GM18909 (cell line): ENCODE results near the gene ZNF548.
"Not testable (repeated sequence)": the region's sequence is repeated elsewhere in the genome, so short reads cannot be mapped to it uniquely, and the experiment has no call there.

Experiments used
- ATAC-seq: cut with Tn5 transposase; IDR thresholded peaks from one replicate; pipeline ENCODE4 v1.9.1; 2021; ENCODE audit warnings: mild to moderate bottlenecking; ENCODE audit not compliant: unreplicated experiment, poor library complexity

The ZNF548 gene

DNA sequence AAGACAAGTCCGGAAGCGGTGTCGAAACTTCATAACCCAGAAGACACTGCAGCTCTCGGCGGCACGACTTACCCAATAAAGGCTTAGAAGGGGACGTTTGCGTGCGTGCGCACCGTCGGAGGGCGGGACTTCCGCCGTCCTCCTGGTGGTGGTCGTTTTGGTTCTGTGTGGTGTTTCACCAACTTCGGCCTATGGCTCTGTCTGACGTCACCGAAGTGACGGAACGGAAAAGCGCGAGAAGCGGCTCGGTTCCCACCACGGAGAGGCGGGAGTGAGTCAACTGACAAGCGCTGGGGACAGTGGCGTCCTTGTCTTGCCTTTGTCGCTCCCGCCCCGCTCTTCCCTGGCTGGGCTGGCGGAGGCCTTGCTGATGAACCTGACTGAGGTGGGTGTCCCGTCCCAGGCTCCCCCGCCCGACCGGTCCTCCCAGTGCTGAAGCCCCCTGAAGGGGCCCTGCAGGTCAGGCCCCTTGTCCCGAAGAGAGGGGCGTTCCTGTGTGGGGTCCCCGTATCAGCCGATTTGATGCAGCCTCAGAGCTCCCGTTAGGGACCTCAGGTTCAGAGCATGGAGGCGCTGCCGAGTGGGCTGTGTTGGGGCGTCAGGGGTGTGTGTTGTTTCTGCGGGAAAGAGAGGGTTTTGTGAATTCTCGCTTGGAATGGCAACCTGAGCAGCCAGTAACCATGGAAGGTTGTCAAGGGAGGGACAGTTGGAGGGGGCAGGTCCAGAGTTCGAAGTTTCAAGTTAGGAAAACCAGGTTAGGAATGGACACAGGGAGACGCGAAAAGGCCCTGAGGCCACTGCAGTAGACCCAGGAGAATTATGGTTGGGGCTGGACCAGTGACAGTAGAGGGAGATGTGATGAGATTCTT, at the start of gene ZNF548:
Gene ZNF548 (plus strand): TSS at position 125 of the 869 bp plus-strand sequence. CDS start 246 bp downstream, at position 371.
- ATAC-seq, result peak; percentile 98

DNA sequence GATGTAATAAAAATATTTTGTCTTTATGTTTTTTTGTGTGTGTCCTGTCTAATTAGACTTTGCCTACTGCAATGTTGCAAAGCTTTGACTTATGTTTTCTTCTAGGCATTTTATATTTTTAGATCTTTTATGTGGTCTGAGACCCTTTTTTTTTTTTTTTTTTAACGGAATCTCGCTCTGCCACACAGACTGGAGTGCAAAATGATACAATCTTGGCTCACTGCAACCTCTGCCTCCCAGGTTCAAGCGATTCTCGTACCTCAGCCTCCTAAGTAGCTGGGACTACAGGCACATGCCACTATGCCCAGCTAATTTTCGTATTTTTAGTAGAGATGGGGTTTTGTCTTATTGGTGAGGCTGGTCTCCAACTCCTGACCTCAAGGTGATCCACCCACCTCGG, 47.1 kb upstream of the ZNF548 start:
- no peak for ATAC-seq

DNA sequence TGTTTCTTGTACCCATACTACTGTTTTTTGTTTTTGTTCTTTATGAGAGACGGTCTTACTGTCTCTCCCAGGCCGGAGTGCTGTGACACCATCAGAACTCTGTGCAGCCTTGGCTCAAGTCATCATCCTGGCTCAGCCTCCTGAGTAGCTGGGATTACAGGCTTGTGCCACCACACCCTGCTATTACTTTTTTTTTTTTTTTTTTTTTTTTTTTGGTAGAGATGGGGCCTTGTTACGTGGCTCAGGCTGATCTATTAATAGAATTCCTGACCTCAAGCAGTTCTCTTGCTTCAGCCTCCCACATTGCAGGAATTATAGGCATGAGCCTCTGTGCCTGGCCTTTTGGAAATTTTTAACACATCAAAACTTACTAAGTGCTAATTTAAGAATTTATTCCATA, 41.5 kb upstream of the ZNF548 start:
- no peak for ATAC-seq

DNA sequence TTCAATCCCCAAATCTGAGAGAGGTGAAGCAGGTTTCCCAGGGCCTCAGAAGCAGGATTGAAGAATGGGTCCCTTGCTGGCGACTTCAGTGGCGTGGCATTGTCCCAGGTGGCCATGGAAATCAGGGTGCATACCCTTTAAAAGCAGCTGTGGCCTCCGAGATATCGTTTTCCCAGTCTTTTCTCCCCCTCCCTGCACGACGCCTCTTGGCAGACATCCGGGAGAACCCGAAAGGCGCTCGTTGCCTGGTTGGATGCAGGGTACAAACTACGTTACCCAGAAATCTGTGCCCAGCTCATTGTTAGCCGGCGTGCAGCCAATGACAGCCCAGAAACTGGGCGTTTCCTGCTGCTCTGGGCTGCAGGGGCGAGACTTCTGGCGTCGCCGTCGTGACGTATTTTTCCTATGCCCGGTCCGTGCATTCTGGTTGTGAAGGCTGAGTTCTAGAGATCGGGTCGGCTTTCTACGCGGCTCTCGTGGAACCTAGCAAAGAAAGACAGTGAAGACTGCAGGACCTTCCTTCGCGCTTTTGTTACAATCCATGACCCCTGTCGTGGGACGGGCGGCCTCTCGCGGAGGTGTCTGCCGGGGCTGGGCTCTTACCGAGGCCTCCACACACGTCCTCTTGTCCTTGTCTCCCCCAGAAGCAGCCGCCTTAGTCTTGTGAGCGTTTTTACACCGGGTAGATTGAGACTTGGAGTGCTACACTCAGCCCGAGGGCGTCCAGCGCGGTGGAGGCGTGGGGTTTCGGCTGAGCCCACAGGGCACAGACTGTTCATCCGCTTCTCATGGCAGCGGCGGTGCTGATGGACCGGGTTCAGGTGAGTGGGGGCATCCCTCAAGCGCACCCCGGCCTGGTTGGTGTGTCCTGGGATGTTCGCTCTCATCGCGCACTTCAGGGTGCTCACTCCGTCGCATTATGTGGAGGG, 38.5 kb upstream of the ZNF548 start, which contains the start of gene ZNF304:
Gene ZNF304 (plus strand): TSS at position 395 of the 929 bp plus-strand sequence. CDS start 394 bp downstream, at position 789.
- ATAC-seq, result peak; percentile 98

DNA sequence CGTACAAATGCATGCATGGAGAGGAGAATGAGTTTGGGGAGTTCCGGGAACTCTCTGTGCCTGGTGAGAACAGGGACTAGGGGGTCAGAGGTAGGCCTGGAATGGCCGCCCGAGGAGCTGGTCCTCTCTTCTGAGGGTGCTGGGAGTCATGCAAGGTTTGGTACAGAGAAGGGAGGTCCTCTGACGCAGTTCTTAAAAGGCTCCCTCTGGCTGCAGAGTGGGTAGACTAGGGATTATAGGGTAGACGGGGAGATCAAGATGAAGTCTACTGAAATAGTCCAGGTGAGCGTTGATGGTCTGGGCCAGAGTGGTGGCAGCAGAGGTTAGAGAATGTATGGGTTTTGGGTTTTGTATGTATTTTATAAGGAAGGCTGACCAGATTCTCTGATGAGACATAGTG, 37.8 kb upstream of the ZNF548 start:
- peak; percentile 7 for ATAC-seq

DNA sequence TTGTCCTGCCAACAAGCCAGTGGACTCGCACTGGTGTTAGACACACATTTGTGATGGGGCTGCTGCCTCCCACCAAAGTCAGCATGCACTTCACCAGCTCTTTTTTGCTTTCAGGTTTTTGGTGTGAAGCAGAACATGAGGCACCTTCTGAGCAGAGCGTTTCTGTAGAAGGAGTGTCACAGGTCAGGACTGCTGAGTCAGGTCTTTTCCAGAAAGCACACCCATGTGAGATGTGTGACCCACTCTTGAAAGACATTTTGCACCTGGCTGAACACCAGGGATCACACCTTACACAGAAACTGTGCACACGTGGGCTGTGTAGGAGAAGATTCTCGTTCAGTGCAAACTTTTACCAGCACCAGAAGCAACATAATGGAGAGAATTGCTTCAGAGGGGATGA, 33.7 kb upstream of the ZNF548 start:
- no peak for ATAC-seq

DNA sequence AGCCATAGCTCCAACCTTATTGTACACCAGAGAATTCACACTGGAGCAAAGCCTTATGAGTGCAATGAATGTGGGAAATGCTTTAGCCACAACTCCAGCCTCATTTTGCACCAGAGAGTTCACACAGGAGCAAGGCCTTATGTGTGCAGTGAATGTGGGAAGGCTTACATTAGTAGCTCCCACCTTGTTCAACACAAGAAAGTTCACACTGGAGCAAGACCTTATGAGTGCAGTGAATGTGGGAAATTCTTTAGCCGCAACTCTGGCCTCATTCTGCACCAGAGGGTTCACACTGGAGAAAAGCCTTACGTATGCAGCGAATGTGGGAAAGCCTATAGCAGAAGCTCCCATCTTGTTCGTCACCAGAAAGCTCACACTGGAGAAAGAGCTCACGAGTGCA, 32.2 kb upstream of the ZNF548 start:
- no peak for ATAC-seq

DNA sequence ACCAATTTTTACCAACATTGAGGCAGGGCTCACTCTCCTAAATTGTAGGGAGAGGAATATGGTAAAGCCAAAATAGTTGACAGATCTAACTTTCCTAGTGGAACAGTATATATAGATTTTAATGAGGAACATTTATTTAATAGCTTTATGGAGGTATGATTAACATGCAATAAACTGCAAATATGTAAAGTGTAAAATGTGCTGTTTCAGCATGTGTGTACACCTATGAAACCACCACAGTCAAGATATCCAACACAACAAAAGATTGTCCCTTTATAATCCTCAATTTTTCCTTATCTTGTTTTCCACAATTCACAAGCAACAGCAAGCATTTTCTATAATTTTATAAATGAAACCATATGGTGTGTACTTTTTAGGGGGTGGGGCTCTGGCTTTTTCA, 30.4 kb upstream of the ZNF548 start:
- ATAC-seq, result no peak

DNA sequence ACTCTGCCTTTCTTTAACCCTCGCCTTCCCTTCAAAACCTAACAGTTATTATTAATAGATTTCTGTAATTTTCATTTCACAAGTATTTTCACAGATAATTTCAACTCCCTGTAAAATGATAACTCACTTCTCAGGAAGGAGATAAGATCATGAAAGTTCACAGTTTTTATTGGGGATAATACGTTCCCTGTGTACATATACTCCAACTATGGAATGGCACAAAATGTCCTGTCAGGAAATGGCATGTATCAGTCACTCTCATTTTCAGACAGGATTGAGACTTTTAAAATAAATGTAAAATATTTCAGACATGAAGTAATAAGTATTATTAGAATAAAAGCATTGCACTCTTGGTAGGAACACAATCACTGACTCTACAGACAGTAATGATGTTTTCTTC, 27.2 kb upstream of the ZNF548 start:
- no peak for ATAC-seq

DNA sequence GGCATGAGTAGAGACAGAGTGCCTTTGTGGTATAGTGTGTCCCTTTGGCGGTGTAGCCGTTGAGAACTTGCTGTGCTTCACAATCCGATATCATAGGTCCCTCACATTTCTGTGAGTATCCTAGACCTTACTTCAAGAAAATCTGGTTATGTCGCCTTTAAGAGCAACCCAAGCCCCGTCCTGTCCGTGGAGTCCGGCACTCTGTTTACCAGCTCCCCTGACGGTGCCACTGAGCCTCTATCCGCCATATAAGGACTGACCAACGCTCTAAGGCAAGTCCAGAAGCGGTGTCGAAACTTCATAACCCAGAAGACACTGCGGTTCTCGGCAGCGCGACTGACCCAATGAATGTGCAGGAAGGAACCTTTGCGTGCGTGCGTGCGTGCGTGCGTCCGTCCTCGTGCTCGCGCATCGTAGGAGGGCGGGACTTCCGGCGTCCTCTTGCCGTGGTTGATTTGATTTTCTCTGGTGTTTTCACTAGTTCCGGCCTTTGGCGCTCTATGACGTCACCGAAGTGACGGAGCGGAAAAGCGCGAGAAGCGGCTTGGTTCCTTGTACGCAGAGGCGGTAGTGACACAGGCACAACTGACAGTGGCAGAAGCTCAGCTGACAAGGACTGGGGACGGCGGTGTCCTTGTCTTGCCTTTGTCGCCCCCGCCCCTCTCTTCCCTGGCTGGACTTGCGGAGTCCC, 26.5 kb upstream of the ZNF548 start, which contains the start of the genes TRAPPC2B and ZNF547:
Gene TRAPPC2B (plus strand): TSS at position 555 of the 691 bp plus-strand sequence. CDS start 1,283 bp downstream, outside the sequence.
Gene ZNF547 (plus strand): TSS at position 555 of the 691 bp plus-strand sequence. CDS start 5,005 bp downstream, outside the sequence.
- peak; percentile 97 for ATAC-seq

DNA sequence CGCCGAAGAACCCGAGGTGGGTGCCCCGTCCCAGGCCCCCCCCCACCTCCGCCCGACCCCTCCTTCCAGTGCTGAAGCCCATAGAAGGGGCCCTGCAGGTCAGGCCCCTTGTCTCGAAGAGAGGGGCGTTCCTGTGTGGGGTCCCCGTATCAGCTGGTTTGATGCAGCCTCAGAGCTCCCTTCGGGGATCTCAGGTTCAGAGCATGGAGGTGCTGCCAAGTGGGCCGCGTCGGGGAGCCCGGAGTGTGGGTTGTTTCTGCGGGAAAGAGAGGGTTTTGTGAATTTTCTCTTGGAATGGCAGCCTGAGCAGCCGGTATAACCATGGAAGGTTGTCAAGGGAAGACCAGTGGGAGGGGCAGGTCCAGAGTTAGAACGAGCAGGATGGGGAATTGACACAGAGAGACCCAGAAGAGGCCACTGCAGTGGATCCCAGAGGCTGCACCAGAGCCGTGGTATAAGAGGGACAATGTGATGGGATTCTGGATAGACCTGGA, 25.9 kb upstream of the ZNF548 start:
- ATAC-seq, result peak; percentile 7

DNA sequence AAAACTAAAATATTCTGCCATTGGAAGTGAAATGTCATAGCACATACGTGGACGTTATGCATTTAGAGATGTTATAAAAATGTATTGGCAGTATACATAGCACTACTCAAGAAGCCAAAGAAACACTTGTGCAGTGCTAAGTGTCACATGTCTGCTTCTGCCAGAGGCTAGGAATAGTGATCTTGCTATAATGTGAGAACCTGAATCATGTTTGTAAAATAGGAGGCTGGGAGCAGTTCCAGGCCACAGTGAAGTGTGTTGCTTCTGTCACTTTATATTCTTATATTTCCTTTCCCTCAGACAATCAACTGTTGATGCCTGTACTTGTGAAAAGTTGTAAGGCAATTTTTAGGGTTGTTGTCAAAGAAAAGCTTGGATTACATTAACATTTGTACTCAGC, 22.9 kb upstream of the ZNF548 start:
- ATAC-seq, result no peak

DNA sequence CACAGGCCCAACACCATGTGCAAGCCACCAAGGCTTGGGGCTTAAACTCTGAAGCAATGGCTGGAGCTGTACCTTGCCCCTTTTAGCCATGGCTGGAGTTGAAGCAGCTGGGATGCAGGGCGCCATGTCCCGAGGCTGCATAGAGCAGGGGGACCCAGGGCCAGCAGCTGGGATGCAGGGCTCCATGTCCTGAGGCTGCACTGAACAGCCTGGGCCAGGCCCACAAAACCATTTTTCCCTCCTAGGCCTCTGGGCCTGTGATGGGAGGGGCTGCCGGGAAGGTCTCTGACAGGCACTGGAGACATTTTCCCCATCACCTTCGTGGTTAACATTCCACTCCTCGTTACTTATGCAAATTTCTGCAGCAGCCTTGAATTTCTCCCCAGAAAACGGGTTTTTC, 15.5 kb upstream of the ZNF548 start:
- ATAC-seq, result no peak

DNA sequence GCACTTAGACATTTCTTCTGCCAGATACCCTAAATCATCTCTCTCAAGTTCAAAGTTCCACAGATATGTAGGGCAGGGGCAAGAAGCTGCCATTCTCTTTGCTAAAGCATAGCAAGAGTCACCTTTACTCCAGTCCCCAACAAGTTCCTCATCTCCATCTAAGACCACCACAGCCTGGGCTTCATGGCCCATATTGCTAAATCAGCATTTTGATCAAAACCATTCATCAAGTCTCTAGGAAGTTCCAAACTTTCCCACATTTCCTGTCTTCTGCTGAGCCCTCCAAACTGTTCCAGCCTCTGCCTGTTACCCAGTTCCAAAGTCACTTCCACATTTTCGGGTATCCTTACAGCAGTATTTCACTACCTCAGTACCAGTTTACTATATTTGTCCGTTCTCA, 15.0 kb upstream of the ZNF548 start:
- not testable (repeated sequence) for ATAC-seq

DNA sequence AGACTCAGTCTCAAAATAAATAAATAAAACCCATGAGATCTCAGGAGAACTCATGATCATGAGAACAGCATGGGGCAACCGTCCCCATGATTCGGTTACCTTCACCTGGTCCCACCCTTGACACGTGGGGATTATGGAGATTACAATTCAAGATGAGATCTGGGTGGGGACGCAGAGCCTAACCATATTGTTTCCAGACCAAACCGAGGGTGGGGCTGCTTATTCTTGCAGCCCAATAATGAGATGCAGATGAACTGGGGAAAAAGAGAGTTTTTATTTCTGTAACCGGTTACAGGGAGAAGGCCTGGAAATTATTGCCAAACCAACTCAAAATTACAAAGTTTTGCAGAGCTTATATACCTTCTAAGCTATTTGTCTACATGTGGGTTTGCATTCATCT, 13.5 kb upstream of the ZNF548 start:
- ATAC-seq, result no peak

DNA sequence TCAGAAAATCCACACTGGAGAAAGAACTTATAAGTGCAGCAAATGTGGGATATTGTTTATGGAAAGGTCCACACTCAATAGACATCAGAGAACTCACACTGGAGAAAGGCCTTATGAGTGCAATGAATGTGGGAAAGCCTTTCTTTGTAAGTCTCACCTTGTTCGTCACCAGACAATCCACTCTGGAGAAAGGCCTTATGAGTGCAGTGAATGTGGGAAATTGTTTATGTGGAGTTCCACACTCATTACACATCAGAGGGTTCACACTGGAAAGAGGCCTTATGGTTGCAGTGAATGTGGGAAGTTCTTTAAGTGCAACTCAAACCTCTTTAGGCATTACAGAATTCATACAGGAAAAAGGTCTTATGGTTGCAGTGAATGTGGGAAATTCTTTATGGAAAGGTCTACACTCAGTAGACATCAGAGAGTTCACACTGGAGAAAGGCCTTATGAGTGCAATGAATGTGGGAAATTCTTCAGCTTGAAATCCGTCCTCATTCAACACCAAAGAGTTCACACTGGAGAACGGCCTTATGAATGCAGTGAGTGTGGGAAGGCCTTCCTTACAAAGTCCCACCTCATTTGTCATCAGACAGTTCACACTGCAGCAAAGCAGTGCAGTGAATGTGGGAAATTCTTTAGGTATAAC, 12.0 kb upstream of the ZNF548 start:
- no peak for ATAC-seq

DNA sequence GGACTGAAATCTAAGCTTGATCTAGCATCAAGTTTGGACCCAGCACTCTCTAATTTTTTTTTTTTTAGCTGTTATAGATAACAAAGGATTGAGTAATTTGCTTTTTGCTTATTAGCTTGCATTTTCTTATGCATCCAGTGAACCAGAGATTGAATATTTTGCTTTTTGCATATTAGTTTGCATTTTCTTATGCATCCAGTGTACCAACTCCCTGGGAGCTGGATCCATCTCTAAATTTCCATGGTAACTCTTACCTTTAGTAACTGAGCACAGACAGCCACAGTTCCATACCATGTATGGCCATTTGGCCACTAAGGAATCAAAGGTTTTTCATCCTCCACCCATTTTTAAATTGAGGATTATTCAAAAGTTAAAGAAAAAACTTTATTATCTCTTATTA, 8.7 kb upstream of the ZNF548 start:
- no peak for ATAC-seq

DNA sequence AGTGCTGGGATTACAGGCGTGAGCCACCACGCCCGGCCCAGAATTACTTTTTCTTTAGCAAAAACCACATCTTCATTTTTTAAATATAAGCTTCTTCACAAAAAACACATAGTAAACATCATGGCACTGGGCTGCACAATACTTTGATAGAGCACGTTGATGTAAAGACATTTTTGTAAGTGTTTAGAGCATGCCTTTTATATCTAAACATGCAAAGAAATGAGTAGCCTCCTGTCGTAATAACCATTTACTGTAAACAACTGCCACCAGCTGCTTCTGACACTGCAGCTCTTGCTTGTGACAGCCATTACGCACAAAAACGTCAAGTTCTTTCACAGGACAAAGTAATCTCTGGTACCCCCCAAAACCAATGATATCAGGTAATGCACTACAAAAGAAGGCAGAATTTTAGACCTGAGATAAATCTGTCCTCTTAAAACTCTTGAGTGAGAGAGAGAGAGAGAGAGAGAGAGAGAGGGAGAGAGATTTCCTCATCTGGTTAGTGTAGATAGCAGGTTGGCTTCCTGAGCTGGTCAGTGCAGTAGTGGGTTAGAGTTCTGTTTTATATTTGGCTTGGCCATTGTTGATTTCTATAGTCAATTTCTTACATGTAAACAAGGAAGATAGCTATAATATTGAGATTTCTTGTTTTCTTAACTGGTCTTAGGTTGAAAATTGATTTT, 6.7 kb upstream of the ZNF548 start:
- no peak for ATAC-seq

DNA sequence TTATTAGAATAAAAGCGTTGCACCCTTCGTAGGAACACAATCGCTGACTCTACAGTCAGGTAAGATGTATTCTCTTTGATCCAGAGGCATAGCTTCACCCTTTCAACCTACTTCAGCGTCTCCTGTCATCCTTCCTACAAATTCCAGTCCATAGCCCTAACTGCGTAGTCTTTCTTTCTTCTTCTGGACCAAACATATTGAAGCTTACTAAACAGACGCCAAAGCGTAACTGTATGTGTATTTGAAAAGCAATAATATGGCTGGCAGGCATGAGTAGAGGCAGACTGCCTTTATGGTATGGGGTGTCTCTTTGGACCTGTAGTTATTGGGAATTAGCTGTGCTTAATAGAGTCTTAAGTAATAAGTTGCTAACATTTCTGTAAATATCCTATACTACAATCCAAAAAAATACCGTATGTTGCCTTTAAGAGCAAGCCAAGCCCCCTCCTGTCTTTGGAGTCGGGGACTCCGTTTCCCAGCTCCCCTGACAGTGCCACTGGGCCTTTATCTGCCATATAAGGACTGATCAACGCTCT, 392 bp upstream of the ZNF548 start:
- no peak for ATAC-seq
